ENCODE data around the gene ABHD2.
"Not testable (repeated sequence)": the region's sequence is repeated elsewhere in the genome, so short reads cannot be mapped to it uniquely, and the experiment has no call there.

Gene ABHD2

DNA sequence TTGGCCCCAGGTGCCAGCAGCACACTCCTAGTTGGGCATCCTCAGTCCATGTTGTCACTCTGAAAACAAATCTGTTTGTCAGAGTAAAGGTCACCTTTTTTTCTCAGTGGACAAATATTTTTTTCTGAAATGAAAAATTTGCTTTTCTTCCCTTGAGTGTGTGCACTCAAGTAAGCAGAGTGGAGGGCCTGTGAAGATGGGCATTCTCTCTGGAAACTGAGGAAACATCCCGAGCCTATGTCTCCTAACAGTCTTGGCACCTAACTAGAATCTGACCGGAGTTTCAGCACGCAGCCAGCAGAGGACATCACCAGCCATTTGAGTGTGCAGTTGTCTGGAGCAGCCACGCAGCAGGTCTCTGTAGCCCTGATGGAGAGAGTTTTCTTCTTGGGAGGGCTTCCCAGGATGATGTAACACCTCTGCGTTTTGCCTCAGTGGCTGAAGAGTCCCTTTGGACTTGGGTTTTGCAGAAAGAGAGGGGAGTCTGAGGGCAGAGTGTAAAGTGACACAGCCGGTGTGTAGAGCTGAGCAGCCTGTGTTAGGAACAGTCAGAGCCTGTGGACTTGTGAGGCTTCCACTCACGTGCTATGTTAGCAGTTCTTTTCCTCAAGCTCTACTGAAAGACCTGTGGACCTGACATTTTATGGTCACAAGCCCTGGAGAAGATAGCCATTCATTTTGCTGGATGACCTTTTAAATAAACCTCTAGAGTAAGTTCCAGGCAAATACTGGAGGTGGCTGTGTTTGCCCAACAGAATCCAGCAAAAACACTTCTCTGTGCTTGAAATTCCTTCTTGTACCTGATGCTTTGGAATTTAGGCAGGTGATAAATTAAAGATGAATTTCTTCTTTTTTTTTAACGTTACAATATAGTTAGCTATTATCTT is 51.6 kb downstream of the ABHD2 start:
- no peak for DNase-seq (ENCODE audit: low read depth)

DNA sequence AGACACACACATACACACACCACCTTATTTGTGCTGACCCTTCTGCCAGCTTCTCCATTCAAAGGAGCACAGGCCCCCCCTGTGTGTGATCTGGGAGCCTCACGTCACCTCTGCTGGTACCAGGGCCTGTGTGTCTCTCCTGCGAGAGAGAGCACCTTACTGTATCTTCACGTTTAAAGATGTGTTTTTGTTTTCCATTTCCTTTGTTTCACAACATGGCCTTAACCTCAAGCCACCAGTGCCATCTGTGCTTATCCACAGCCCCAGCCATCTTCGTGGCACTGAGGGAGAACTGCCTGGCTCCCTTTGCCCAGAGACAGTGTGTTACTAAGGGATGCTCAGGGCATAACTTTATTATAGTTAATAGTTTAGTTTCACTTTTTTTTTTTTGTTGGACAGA is 52.3 kb downstream of the ABHD2 start:
- no peak for DNase-seq (ENCODE audit: low read depth)

DNA sequence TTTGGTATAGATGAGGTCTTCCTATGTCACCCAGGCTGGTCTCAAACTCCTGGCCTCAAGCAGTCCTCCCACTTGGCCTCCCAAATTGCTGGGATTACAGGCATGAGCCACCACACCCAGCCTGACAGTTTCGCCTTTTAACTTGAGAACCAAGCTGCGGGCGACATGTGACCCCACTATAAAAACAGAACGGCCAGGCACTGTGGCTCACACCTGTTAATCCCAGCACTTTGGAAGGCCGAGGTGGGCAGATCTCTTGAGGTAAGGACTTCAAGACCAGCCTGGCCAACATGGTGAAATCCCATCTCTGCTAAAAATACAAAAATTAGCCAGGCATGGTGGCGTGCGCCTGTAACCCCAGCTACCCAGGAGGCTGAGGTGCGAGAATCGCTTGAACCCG is 52.9 kb downstream of the ABHD2 start:
- not testable (repeated sequence) for DNase-seq (ENCODE audit: low read depth)

DNA sequence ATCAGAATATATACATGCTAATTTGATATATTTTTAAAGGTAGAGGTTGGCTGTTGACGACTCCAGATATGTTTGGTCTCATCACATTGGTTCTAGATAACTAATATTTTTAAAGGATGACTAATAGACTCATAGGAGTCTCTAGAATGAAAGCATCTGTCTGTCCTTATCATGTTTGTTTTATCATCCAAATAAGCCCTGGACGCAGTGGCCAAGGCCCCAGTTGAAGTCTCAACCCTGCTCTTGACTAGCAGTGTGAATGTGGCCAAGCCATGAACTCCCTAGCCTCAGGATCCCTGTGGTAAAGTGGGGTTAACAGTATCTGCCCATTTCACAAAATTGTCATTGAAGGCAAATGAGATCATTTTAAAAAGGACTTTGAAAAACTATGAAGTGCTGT is 53.6 kb downstream of the ABHD2 start:
- DNase-seq (ENCODE audit: low read depth) = no peak

DNA sequence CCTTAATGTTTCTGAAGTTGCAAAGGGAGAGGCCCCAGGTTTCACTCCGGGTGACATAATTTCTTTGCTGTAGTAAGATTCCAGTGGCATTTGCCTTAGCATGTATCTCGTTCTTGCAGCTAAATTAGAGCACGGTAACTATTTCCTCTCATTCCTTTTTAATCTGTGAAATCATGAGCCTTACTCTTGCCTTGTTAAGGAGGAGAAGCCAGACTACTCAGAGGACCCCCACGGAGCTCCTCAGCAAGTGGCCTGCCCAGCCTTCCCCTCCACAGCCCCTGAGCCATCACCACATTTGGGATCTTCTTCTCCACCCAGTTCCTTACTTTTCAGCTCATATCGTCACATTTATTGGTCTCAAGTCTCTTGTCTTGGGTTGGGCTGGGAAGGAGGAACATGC is 54.2 kb downstream of the ABHD2 start:
- no peak for DNase-seq (ENCODE audit: low read depth)

DNA sequence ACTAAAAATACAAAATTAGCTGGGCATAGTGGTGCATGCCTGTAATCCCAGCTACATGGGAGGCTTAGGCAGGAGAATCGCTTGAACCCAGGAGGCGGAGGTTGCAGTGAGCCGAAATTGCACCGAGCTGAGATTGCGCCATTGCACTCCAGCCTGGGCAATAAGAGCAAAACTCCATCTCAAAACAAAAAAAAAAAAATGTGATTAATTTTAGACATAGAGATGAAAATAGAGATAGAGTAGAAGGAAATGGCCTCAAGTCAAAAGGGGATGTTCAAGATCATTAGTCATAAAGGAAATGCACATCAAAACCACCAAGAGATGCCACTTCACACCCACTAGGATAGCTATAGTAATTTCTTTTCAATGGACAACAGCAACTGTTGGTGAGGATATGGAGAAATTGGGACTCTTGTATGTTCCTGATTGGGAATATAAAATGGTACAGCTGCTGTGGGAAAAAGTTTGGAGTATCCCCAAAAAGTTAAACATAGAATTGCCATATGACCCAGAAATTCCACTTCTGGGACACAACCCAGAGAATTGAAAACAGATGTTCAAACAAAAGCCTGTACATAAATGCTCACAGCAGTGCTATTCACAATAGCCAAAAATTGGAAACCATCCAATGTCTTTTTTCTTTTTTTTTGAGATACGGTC is 55.4 kb downstream of the ABHD2 start:
- DNase-seq (ENCODE audit: low read depth) = no peak

DNA sequence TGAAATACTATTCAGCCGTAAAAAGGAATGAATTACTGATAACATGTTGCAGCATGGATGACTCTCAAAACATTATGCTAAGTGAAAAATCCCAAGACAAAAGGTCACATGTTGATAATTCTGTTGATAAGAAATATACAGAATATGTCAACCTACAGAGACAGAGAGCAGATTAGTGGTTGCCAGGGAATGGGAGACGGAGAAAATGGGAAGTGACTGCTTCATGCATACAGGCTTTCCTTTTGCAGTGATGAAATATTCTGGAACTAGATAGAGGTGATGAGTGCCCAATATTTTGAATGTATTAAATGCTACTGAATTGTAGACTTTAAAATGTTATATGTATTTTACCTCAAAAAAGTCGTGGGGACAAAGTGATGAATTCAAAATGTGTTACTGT is 56.2 kb downstream of the ABHD2 start:
- no peak for DNase-seq (ENCODE audit: low read depth)

DNA sequence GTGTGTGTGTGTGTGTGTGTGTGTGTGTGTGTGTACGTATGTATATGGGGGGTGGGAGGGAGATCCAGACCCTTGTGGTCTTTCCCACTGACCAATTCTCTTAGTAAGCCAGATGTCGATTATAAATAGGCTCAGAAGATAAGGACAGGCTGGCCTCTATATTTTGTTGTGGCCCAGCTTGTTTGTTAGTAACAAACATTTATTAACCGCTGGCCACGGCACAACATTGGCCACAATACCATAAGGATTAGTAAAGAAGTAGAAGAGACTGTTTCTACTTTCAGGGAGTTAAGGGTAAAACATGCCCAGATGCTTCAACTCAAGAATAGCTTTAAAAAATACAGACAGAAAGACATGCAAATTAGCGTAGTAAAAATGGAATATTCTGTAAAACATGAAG is 58.1 kb downstream of the ABHD2 start:
- no peak for DNase-seq (ENCODE audit: low read depth)

DNA sequence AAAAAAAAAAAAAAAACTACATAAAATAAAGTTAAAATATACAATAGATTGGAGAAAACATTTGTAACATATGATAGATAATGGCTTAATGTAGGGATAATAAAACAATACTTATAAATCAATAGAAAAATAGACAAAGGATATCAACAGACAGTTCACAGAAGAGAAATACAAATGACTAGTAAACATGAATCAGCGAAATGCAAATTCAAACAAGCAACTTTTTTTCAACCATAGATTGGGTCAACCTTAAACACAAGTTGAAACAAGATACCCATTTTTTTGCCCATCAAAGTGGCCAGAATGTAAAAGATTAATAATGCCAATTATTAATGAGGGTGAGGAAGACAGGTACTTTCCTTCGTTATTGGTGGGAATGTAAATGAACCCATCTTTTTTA is 59.9 kb downstream of the ABHD2 start:
- no peak for DNase-seq (ENCODE audit: low read depth)

DNA sequence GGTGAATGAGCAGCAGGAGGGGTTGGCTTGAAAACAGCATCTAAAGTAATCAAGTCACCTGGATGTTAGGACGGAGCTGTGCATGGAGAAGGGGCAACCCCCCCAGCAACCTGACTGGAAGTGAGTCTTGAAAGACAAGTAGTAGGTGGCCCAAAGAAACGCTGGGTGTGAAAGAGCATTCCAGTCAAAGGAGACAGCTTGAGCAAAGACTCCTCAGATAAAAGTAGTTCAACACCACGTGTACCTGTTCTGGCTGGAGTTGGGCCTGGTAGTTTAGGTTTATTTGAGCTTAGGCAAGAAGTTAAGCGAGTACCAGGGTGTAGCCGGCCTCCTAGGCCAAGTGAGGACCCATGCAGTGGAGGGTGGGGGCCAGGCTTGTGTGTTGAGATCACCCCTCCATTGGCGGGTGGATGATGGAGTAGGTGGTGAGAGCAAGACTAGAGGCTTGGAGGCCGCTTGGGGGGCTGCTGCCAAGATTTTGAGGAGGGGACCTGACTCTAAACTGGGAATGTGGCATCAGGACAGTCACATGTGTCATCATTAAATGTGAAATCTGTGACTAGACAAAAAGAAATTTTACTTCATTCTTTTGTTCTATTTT is 61.3 kb downstream of the ABHD2 start:
- no peak for DNase-seq (ENCODE audit: low read depth)

DNA sequence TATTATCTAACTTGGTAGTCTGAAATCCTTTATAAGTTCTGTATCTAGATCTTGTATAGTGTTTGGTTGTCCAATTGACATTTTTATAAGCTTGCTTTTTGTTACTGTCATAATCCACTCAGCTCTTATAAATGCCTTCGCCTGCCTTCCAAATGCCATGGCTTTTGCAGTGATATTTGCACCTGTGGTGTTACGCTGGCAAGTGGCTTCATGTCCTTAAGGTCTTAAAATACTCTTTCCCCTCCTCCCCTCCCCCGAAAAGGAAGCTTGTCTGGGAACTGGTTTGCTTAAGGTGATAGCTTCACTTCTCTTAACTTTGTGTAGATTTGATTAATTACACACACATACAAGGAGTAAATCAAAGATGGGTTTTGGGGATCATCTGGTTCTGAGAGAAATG is 62.0 kb downstream of the ABHD2 start:
- DNase-seq (ENCODE audit: low read depth) = no peak

DNA sequence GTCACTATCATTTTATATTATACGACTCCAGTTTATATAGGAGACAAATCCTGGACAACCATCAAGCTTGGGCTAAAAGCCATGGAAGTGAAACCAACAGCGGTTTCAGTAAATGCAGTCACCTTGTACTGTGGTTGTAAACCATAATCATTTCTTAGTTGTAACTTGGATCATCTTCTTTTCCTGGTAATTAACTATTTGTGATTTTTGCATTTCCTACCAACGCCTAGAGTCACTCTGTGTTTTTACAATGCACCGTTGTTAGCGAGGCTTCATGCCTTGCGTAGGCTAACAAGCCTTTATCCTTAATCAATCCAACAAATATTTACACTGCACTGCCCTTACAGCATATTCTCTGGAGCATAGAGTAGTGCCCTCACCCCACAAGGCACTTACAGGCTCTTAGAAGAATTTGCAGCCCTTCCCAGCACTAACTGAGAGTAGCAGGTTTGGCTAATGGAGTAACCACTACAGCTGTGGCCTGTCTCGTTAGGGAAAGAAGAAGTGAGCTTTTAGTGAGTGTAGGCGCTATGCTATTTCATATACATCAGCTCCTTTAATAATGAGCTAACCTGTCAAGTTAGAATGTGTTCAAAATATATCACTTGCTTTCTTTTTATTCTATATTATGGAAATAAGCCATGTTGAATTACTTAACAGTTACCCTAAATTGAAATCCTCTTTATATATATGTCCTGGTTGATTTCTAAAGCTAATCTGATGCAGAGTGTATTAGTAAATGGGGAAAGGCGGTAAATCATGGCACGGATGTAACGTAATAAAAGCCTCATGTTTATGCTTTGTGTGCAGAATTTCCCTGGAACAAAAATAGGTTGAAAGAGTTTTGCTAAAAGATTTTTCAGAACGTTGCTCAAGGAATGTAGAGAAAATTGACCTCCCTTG is 62.8 kb downstream of the ABHD2 start:
- DNase-seq (ENCODE audit: low read depth) = no peak

DNA sequence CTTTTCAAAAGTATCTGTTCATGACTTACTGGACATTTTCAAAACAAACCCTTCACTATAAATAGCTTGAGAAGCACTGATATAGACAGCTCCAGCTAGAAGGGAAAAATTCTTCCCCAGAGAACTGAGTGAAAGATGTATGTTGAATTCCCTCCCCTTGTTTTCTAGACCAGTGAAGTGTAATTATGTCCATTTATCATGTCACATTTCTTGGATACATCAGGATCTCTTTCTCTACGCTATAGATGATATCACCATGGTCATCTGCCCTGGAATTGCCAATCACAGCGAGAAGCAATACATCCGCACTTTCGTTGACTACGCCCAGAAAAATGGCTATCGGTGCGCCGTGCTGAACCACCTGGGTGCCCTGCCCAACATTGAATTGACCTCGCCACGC is 66.9 kb downstream of the ABHD2 start:
- no peak for DNase-seq (ENCODE audit: low read depth)

DNA sequence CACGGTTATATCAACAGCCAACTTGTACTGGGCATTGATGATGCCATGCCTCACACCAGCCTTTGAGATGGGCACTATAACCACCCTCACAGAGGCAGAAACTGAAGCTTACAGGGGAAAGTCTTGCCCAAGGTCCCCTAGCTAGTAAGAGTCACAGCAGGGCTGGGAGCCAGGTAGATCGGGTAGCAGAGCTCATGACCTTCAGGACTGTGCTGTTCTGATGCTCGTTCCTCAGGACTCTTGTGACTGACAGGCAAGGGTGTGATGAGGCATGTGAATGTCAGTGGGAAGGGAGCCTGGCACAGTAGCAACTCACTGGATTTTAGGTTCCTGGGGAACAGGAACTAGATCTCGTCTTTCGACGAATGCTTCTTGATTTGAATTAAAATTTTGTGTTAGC is 67.4 kb downstream of the ABHD2 start:
- DNase-seq (ENCODE audit: low read depth) = no peak

DNA sequence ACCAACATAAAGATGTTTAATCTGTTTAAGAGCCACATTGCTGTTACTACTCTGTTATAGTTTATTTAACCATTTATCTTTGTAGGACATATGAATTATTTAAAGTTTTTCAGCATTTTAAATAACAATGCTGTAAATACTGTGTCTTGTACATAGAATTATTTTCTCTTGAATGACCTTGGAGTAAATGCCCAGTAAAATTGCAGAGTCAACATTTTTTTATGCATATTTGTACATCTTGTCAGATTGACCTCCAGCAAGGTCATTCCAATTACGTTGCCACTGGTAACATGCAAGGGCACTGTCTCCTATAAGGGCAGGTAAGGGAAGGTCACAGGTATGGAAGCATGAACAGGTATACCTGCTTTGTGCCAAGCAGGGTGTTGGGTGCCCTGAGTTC is 68.8 kb downstream of the ABHD2 start:
- DNase-seq (ENCODE audit: low read depth) = no peak

DNA sequence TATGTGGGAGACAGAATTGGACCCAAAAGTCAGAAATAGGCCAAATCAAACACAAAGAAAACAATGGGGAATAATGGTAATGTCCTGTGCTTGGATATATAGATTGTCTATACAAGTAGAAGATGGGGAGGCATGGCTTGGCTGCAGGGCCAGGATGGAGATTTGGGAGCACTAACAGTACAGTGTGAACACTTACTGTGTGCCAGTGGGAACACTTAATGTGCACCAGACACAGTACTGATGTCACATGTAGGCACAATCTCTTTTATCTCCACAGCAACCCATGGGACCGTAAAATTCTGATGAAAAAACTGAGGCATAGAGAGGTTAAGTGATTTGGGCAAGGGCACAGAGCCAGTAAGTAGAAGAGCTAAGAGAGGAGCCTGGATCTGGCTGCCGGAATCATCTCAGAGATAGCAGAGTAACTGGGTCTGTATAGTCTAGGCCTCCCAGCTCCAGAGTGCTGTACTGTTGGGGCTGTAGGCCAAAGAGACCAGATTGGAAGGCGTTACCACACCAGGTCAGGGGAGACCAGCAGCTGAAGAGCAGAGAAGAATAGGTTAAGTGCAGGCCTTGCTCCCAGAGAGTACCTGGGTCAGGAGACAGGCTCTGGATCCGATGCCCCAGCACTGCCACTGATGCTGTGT is 69.8 kb downstream of the ABHD2 start:
- DNase-seq (ENCODE audit: low read depth) = no peak

DNA sequence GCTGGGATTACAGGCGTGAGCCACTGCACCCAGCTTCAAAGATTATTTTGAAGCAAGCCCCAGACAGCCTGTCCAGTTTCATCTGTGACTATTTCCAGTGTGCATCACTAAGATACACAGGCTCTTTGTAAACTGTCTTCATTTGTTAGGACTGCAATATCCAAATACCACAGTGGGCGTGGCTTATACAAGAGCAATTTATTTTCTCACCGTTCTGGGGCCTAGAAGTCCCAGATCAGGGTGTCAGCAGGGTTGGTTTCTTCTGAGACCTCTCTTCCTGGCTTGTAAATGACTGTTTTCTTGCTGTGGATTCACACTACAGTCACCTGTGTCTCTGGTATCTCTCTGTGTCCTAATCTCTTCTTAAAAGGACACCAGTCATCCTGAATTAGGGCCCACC is 73.4 kb downstream of the ABHD2 start:
- no peak for DNase-seq (ENCODE audit: low read depth)

DNA sequence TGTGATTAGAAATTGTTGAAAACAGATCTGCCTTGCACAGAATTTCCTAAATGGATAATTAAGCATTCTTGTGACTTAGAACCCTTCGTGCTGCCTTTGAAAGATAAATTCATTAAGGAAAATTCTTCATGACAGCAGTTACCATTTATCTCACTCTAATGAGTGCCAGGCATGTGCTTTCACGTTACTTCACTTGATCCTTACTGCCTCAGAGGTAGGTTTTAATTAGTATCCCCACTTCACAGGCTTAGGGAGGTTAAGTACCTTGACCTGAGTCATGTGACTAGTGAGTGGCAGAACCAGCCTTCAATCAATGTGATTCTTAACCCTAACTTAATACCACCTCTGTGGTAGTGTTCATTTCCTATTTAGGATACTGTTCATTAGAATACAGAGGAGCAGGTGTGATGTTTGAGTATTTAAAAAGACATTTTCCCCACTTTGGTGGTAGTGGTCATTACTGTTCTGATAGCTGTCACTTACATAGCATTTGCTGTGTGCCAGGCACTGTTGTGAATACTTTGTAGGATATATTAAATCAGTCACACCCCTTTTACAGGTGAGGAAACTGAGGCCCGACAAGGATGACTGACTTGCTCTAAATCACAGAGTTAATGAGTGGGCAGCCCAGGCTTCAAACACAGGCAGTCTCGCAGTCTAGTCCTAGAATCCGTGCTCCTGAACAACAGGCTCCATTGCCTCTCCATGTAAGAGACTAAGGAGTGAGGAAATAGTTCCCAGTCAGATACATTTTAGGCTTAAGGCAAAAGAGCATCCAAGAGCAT is 75.2 kb downstream of the ABHD2 start:
- DNase-seq (ENCODE audit: low read depth) = no peak

DNA sequence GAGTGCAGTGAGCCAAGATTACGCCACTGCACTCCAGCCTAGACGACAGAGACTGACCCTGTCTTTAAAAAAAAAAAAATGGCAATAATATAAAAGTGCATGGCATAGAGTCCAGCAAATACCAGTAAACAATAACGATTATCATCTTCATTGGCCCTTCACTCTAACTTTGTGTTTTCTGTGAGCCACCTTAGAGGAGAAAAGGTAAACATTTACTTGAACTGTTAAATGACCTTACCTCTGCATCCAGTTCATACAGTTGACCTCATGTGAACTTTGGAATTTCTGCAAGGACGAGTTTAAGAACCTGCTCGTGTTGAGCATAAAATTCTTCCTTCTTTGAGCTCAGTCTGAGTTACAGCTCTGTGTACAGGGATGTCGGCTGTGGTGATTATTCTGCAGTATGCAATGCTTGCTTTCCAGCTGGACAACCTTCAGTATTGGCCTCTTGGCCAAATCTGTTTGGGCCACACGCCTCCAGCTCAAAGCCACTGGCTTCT is 76.5 kb downstream of the ABHD2 start:
- DNase-seq (ENCODE audit: low read depth) = no peak

DNA sequence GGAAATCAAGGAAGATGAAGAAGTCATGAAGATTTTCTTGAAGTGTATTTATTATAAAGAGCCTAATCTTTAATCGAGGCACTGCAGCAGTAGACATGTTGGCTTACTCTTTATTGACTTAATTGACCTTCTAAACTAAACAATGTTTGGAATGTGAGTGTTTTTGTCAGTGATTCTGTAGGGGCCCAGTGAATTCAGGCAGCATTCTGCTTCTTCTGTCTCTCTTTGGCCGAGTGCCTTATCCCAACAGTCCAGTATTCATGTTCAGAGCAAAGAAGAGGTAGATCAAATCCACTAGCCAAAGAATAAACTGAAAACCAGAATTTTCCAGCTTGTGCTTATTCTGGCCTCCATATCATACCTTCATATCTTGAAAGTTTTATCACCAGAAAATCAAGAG is 77.4 kb downstream of the ABHD2 start:
- DNase-seq (ENCODE audit: low read depth) = no peak

Measured in stimulated activated CD8-positive, alpha-beta memory T cell treated with anti-CD3 and anti-CD28 coated beads, Interleukin-12 subunit alpha, Interleukin-12 subunit beta, amount 100 ng/mL, for 4 hours (primary cell).